IMR-90 (cell line): ENCODE results near the gene LYPD3. TPM values are rescaled to one million over a fixed set of nuclear protein-coding genes. Genes with fewer than 3 reads are reported as not detected.

Experiments
- ATAC-seq: fragments of 200-7000 bp; cut with Tn5 transposase; 2 replicates; pipeline ENCODE4 v1.9.1; 2020; ENCODE audit warnings: low read depth, mild to moderate bottlenecking, moderate library complexity
- BruUV-seq: library from RNA; stranded (reverse); fragments of 400-500 nt; replicated peaks from 2 replicates; lab custom pipeline; 2021; lab: Mats Ljungman, UMichigan
- CTCF ChIA-PET: fragments of 300-600 bp; formaldehyde crosslinking; extraction: SDS; loops from one replicate; lab custom pipeline; 2021; ENCODE audit warnings: antibody characterized with exemption; lab: Yijun Ruan, JAX
- POLR2A ChIA-PET: fragments of 300-600 bp; sonication (Branson Sonifier 250); formaldehyde crosslinking; loops from one replicate; lab custom pipeline; 2022; ENCODE audit warnings: antibody characterized with exemption; ENCODE audit not compliant: unreplicated experiment; lab: Charles Lee
- DNase-seq: peaks from one replicate; pipeline ENCODE4 v3.0.0; 2013
- H2AFZ ChIP-seq: replicated peaks from 2 replicates; pipeline ENCODE3; 2013; ENCODE audit warnings: low read length, mild to moderate bottlenecking; ENCODE audit not compliant: poor library complexity
- H2AK5ac ChIP-seq: 2 replicates; pipeline ENCODE4 v1.6.1; 2013; ENCODE audit warnings: low read depth, low read length, inconsistent platforms
- H2AK9ac ChIP-seq: replicated peaks from 2 replicates; pipeline ENCODE3; 2013; ENCODE audit warnings: mild to moderate bottlenecking, low read depth, low read length, moderate library complexity; ENCODE audit not compliant: poor library complexity
- H2BK120ac ChIP-seq: 2 replicates; pipeline ENCODE4 v1.6.1; 2013; ENCODE audit warnings: low read depth, low read length, inconsistent platforms
- H2BK15ac ChIP-seq: 3 replicates; pipeline ENCODE4 v1.6.1; 2013; ENCODE audit warnings: low read depth, low read length, inconsistent platforms
- H2BK20ac ChIP-seq: 2 replicates; pipeline ENCODE4 v1.6.1; 2013; ENCODE audit warnings: low read depth, mild to moderate bottlenecking, inconsistent platforms, low read length, moderate library complexity
- H2BK5ac ChIP-seq: 2 replicates; pipeline ENCODE4 v1.6.1; 2013; ENCODE audit warnings: mild to moderate bottlenecking, low read depth, low read length, inconsistent platforms; ENCODE audit not compliant: poor library complexity, severe bottlenecking
- H3K14ac ChIP-seq: replicated peaks from 2 replicates; pipeline ENCODE4 v1.6.1; 2013; ENCODE audit warnings: low read depth, low read length, inconsistent platforms
- H3K18ac ChIP-seq: 2 replicates; pipeline ENCODE4 v1.6.1; 2013; ENCODE audit warnings: low read depth, low read length, control low read depth
- H3K23ac ChIP-seq: 2 replicates; pipeline ENCODE4 v1.6.1; 2013; ENCODE audit warnings: low read depth, low read length, inconsistent platforms
- H3K27ac ChIP-seq: 2 replicates; pipeline ENCODE4 v1.5.1; 2013; ENCODE audit warnings: mild to moderate bottlenecking, control low read depth, low read length; ENCODE audit not compliant: insufficient read depth
- H3K27me3 ChIP-seq: 2 replicates; pipeline ENCODE4 v1.6.1; 2013; ENCODE audit warnings: low read length; ENCODE audit not compliant: control insufficient read depth, insufficient read depth
- H3K36me3 ChIP-seq: 2 replicates; pipeline ENCODE4 v1.6.1; 2013; ENCODE audit warnings: low read length, mixed read lengths; ENCODE audit not compliant: control insufficient read depth, insufficient read depth
- H3K4ac ChIP-seq: 2 replicates; pipeline ENCODE4 v1.6.1; 2013; ENCODE audit warnings: low read depth, low read length, inconsistent platforms
- H3K4me1 ChIP-seq: 2 replicates; pipeline ENCODE4 v1.6.1; 2013; ENCODE audit warnings: low read length, mixed read lengths; ENCODE audit not compliant: control insufficient read depth, insufficient read depth
- H3K4me2 ChIP-seq: 2 replicates; pipeline ENCODE4 v1.6.1; 2013; ENCODE audit warnings: low read depth, mild to moderate bottlenecking, control low read depth, low read length, moderate library complexity
- H3K4me3 ChIP-seq: 2 replicates; pipeline ENCODE4 v1.5.1; 2013; ENCODE audit warnings: low read depth, mild to moderate bottlenecking, control low read depth, low read length, moderate library complexity; ENCODE audit not compliant: insufficient read depth
- H3K56ac ChIP-seq: 2 replicates; pipeline ENCODE4 v1.6.1; 2013; ENCODE audit warnings: low read length, inconsistent platforms; ENCODE audit not compliant: insufficient read depth; ENCODE audit errors: extremely low read depth
- H3K79me1 ChIP-seq, 2 experiments: 2 replicates each; pipeline ENCODE4 v1.6.1; 2013; ENCODE audit warnings: low read length in 2 of 2, inconsistent platforms in 1 of 2, low read depth in 1 of 2
- H3K9ac ChIP-seq: 2 replicates; pipeline ENCODE4 v1.6.1; 2013; ENCODE audit warnings: low read depth, low read length, control low read depth
- H3K9me1 ChIP-seq: 2 replicates; pipeline ENCODE4 v1.6.1; 2013; ENCODE audit warnings: low read length, inconsistent platforms; ENCODE audit not compliant: insufficient read depth
- H3K9me3 ChIP-seq: 2 replicates; pipeline ENCODE4 v1.6.1; 2013; ENCODE audit warnings: low read length; ENCODE audit not compliant: control insufficient read depth, insufficient read depth
- H4K20me1 ChIP-seq: 2 replicates; pipeline ENCODE4 v1.6.1; 2013; ENCODE audit warnings: low read length, inconsistent platforms; ENCODE audit not compliant: insufficient read depth
- H4K5ac ChIP-seq: 2 replicates; pipeline ENCODE4 v1.6.1; 2013; ENCODE audit warnings: mild to moderate bottlenecking, low read depth, low read length, control low read depth
- H4K8ac ChIP-seq, 2 experiments: 2 replicates each; pipeline ENCODE4 v1.6.1; 2013; ENCODE audit warnings: low read depth in 2 of 2, low read length in 2 of 2, control low read depth in 1 of 2, inconsistent platforms in 1 of 2
- H4K91ac ChIP-seq: 2 replicates; pipeline ENCODE4 v1.6.1; 2013; ENCODE audit warnings: low read depth, low read length, inconsistent platforms; ENCODE audit not compliant: insufficient read depth
- CTCF ChIP-seq: conservative IDR thresholded peaks from 2 replicates; pipeline ENCODE4 v1.5.1; 2012; ENCODE audit warnings: mild to moderate bottlenecking, low read depth, low read length, improper control_type of control experiment
- ELK1 ChIP-seq: fragments of 150-350 bp; IDR thresholded peaks from 2 replicates; pipeline ENCODE4 v1.6.1; 2016; ENCODE audit warnings: low read depth, mild to moderate bottlenecking, low read length, moderate library complexity, borderline replicate concordance
- MAFK ChIP-seq: IDR thresholded peaks from 2 replicates; pipeline ENCODE4 v1.6.1; 2012; ENCODE audit warnings: low read depth, low read length, improper control_type of control experiment
- MXI1 ChIP-seq: IDR thresholded peaks from 2 replicates; pipeline ENCODE4 v1.6.1; 2012; ENCODE audit warnings: low read depth, mild to moderate bottlenecking, low read length, moderate library complexity, borderline replicate concordance
- RAD21 ChIP-seq: IDR thresholded peaks from 2 replicates; pipeline ENCODE4 v1.6.1; 2012; ENCODE audit warnings: low read length, improper control_type of control experiment
- SMC3 ChIP-seq: fragments of 150-350 bp; IDR thresholded peaks from 2 replicates; pipeline ENCODE4 v1.6.1; 2016; ENCODE audit warnings: low read depth, mild to moderate bottlenecking, antibody characterized with exemption, low read length, moderate library complexity
- USF2 ChIP-seq: fragments of 150-350 bp; IDR thresholded peaks from 2 replicates; pipeline ENCODE4 v1.6.1; 2017; ENCODE audit warnings: mild to moderate bottlenecking, antibody characterized with exemption, low read length, low read depth
- WGBS, 2 experiments: methylation state at CpG; one replicate each; pipeline versions ENCODE4 v1.1.5 to v1.1.7; 2013; ENCODE audit warnings: missing lambda C conversion rate in 2 of 2; ENCODE audit not compliant: insufficient read length in 1 of 2; ENCODE audit errors: extremely low coverage in 2 of 2; 5-methylcytosine and 5-hydroxymethylcytosine counted together
- dilution Hi-C: fragments of 300-500 bp; cut with HindIII; formaldehyde crosslinking; loops from one replicate; pipeline ENCODE4 v1.14.3; 2018; ENCODE audit warnings: low sequenced_read_pairs; ENCODE audit not compliant: unreplicated experiment
- in situ Hi-C: fragments of 300-500 bp; cut with MboI; formaldehyde crosslinking; loops from 3 replicates; pipeline ENCODE4 v1.14.3; 2019; ENCODE audit warnings: low sequenced_read_pairs, inconsistent platforms, mixed read lengths
- intact Hi-C: fragments of 100-400 bp; cut with micrococcal nuclease; formaldehyde crosslinking; loops from 2 replicates; pipeline ENCODE4 v1.10.0; 2022
- polyA plus RNA-seq, 3 experiments: library from polyadenylated mRNA; depleted of rRNA; stranded (reverse); fragments of >200 nt; gene quantifications; 2 replicates each; pipeline ENCODE4 v1.2.3, GENCODE V29; 2012; ENCODE audit warnings: low replicate concordance in 1 of 3
- total RNA-seq: library from RNA; depleted of rRNA; stranded (reverse); fragments of >200 nt; gene quantifications from 2 replicates; pipeline ENCODE4 v1.2.3, GENCODE V29; 2012

LYPD3 gene
- total and polyA plus RNA-seq, 2 of the 4 experiments (the other 2 are of a cell fraction), result 0.18 to 1.1 TPM

- TF ChIP-seq RAD21, result no peak
Measured at GRCh38 chr19:43502419-43502976, 37.1 kb upstream of the LYPD3 start (continued).

GRCh38 chr19:43501661-43502418 lies 36.4 kb upstream of the LYPD3 start:
- H4K20me1 ChIP-seq, result no peaks in the 10 kb centered on the region; the same call in 1 of the 2 replicates
- no peaks in the 10 kb centered on the region for H3K27me3 ChIP-seq
- POLR2A ChIA-PET, result interaction anchor here (0.5 kb wide), 1 partner anchor 67 kb away, joined by 4 read pairs; no protein-coding TSS in a partner anchor
- no peaks in the 10 kb centered on the region for H3K9me1 ChIP-seq
- no peak overlapping the region for H3K27ac ChIP-seq
- dilution Hi-C loops (no loop called here), intact Hi-C loops (no loop called here), in situ Hi-C loops (no loop called here)
- no peak overlapping the region for H3K14ac ChIP-seq
- no TSS peak for BruUV-seq
- no peak for ATAC-seq
- CTCF ChIA-PET, result interaction anchor here (0.6 to 1.3 kb wide), 2 partner anchors 12 to 55 kb away, joined by 3 to 4 read pairs; no protein-coding TSS in a partner anchor
- H2BK20ac ChIP-seq, result no peak overlapping the region
- H3K79me1 ChIP-seq, result peaks cover 0 to 11% of the 10 kb centered on the region in 2 experiments; a peak in 3 of 4 replicates
- H2AK5ac ChIP-seq, result peak overlapping the region; percentile 15; the same call in 1 of the 2 replicates
- no peak for DNase-seq
- TF ChIP-seq ELK1 (no peak), MAFK (no peak), MXI1 (no peak), USF2 (no peak), CTCF (no peak), SMC3 (no peak)
- H2BK15ac ChIP-seq, result no peak overlapping the region
- 0 out of 2 replicates have a peak overlapping the region, but pooled peaks have one; percentile 9 for H3K4ac ChIP-seq
- peak overlapping the region; percentile 78 for H2AFZ ChIP-seq
- 32% methylated on average over 6 of the region's 43 CpGs; no CpG with 5 or more reads in 1 of the 2 experiments for whole genome bisulfite sequencing, 2 experiments
- H4K91ac ChIP-seq, result no peak overlapping the region
- no peak overlapping the region for H3K4me2 ChIP-seq
- no peaks in the 10 kb centered on the region for H3K9me3 ChIP-seq
- no peak overlapping the region for H4K5ac ChIP-seq
- no peak overlapping the region for H3K4me3 ChIP-seq
- H4K8ac ChIP-seq, result no peak overlapping the region; a peak in 1 of 4 replicates
- H2BK120ac ChIP-seq, result no peak overlapping the region
- H2AK9ac ChIP-seq, result no peak overlapping the region
- H2BK5ac ChIP-seq, result no peak overlapping the region
- H3K36me3 ChIP-seq, result peaks cover 9% of the 10 kb centered on the region
- no peak overlapping the region for H3K23ac ChIP-seq
- no peak overlapping the region for H3K18ac ChIP-seq
- no peak overlapping the region for H3K56ac ChIP-seq
- H3K9ac ChIP-seq, result no peak overlapping the region
- peaks cover 4% of the 10 kb centered on the region; the same call in 1 of the 2 replicates for H3K4me1 ChIP-seq
